Skeletal muscle cell (primary cell): ENCODE results near the gene C1orf105.

Source experiments
- DNase-seq: peaks from one replicate; pipeline ENCODE4 v3.0.0-alpha.2; 2010; ENCODE audit warnings: low read depth
- H3K4me3 ChIP-seq: 2 replicates; pipeline ENCODE4 v1.5.1; 2011; ENCODE audit warnings: low read depth, mild to moderate bottlenecking, control low read depth, low read length, moderate library complexity

The C1orf105 gene

GRCh38 chr1:172507741-172508140, 87.3 kb downstream of the C1orf105 start:
- H3K4me3 ChIP-seq = no peak overlapping the region
- DNase-seq = no peak

GRCh38 chr1:172510479-172510878, 90.0 kb downstream of the C1orf105 start:
- no peak for DNase-seq
- no peak overlapping the region for H3K4me3 ChIP-seq

- H3K4me3 ChIP-seq = no peak overlapping the region
- DNase-seq = no peak
Measured at GRCh38 chr1:172512591-172512990, 92.1 kb downstream of the C1orf105 start.

GRCh38 chr1:172513479-172513878, 93.0 kb downstream of the C1orf105 start:
- no peak for DNase-seq
- H3K4me3 ChIP-seq = no peak overlapping the region

- no peak for DNase-seq
- H3K4me3 ChIP-seq = no peak overlapping the region
Measured at GRCh38 chr1:172514108-172514507, 93.6 kb downstream of the C1orf105 start.

GRCh38 chr1:172515436-172515835, 95.0 kb downstream of the C1orf105 start:
- H3K4me3 ChIP-seq = no peak overlapping the region
- no peak for DNase-seq

GRCh38 chr1:172515927-172516326, 95.4 kb downstream of the C1orf105 start:
- DNase-seq = no peak
- no peak overlapping the region for H3K4me3 ChIP-seq

- H3K4me3 ChIP-seq = no peak overlapping the region
- no peak for DNase-seq
Measured at GRCh38 chr1:172517081-172517480, 96.6 kb downstream of the C1orf105 start.

GRCh38 chr1:172517545-172517944, 97.1 kb downstream of the C1orf105 start:
- no peak overlapping the region for H3K4me3 ChIP-seq

More at GRCh38 chr1:172517545-172517944, 97.1 kb downstream of the C1orf105 start:
- DNase-seq = no peak
